Neuron (in vitro differentiated cells): ENCODE measurements around the gene GTF3C5.
"Not testable (repeated sequence)": the region's sequence is repeated elsewhere in the genome, so short reads cannot be mapped to it uniquely, and the experiment has no call there.

ENCODE experiments used
- H2AFZ ChIP-seq: one replicate; pipeline ENCODE4 v1.6.1; 2013; ENCODE audit warnings: low read depth, mild to moderate bottlenecking, inconsistent platforms, low read length, moderate library complexity
- H3K27me3 ChIP-seq: one replicate; pipeline ENCODE4 v1.6.1; 2013; ENCODE audit warnings: low read length; ENCODE audit not compliant: insufficient read depth
- H3K36me3 ChIP-seq: one replicate; pipeline ENCODE4 v1.6.1; 2013; ENCODE audit warnings: low read length; ENCODE audit not compliant: insufficient read depth
- H3K4me1 ChIP-seq: one replicate; pipeline ENCODE4 v1.6.1; 2013; ENCODE audit warnings: low read length; ENCODE audit not compliant: insufficient read depth
- H3K4me3 ChIP-seq: 2 replicates; pipeline ENCODE4 v1.5.1; 2013; ENCODE audit warnings: mild to moderate bottlenecking, low read length, moderate library complexity
- H3K9me3 ChIP-seq: one replicate; pipeline ENCODE4 v1.6.1; 2013; ENCODE audit warnings: low read length

The GTF3C5 gene

DNA sequence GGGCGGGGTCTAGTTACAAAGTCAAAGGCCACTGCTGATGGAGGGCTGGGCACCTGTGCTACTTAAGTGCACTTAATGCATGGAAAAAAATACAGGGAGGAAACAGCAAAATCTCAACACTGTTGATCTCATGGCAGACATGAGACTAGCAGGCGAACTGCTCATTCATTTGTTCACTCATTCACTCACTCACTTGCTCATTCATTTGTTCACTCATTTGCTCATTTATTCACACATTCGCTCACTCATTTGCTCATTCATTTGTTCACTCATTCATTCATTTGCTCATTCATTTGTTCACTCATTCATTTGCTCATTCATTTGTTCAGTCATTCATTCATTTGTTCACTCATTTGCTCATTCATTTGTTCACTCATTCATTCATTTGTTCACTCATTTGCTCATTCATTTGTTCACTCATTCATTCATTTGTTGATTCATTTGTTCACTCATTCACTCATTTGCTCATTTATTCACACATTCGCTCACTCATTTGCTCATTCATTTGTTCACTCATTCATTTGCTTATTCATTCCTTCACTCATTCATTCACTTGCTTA, 40.7 kb upstream of the GTF3C5 start:
- not testable (repeated sequence) for H3K4me3 ChIP-seq, H2AFZ ChIP-seq, H3K4me1 ChIP-seq, H3K9me3 ChIP-seq, H3K36me3 ChIP-seq
- peaks cover 39% of the 10 kb centered on the region for H3K27me3 ChIP-seq

DNA sequence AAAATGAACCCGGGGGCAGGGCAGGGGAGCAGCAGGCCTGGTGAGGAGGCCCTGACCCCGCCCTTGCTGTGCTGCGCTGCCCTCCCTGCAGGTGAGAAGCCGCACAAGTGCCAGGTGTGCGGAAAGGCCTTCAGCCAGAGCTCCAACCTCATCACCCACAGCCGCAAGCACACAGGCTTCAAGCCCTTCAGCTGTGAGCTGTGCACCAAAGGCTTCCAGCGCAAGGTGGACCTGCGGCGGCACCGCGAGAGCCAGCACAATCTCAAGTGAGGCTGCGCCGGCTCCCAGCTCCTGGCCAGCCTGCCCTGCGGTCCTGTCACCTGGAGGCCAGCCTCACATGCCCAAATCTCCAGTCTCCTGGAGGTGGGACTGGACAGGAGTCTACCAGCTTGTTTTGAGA, 40.0 kb upstream of the GTF3C5 start:
- H3K9me3 ChIP-seq, result no peaks in the 10 kb centered on the region
- H2AFZ ChIP-seq, result no peak overlapping the region
- no peaks in the 10 kb centered on the region for H3K36me3 ChIP-seq
- peaks cover 4% of the 10 kb centered on the region for H3K4me1 ChIP-seq
- peaks cover 38% of the 10 kb centered on the region for H3K27me3 ChIP-seq
- no peak overlapping the region for H3K4me3 ChIP-seq

DNA sequence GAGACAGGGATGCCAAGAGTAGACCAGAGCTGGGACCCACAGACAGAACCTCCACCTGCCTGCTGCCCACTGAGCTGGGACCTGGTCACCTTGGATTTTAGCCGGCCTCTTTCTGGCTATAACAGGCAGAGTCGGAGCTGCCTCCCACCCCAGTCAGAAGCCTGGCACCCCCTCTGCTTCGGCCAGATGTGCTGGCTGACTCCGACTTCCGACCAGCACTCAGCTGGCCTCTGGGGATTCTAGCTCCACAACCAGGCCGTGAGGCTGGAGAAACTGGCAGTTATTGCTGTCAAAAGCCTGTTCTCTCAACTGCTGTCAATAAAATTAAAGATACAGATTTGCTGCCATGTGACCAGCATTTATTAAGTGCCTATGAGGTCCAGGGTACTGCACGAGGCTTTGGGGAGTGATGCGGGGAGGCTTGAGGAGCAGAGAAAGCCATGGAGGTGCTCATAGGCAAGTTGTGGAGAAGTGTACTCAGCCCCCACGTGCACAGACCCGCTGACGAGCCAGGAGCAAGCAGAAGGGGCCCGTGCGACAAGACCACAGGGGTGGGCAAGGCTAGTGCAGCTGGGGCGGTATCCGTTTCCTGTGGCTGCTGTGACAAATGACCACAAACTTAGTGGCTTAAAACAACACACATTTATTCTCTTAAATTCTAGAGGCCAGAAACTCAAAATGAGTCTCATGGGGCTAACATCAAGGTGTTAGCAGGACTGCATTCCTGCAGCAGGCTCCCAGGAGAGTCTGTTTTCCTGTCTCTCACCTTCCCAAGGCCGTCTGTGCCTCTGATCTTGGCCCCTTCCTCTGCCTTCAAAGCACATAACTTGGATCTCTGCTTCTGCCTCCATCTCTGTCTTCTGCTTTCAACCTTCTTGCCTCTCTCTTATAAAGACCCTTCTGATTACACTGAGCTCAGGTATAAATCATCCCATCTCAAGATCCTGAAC, 39.2 kb upstream of the GTF3C5 start:
- no peak overlapping the region for H2AFZ ChIP-seq
- no peaks in the 10 kb centered on the region for H3K36me3 ChIP-seq
- H3K4me3 ChIP-seq, result no peak overlapping the region
- H3K9me3 ChIP-seq, result no peaks in the 10 kb centered on the region
- peaks cover 4% of the 10 kb centered on the region for H3K4me1 ChIP-seq
- peaks cover 41% of the 10 kb centered on the region for H3K27me3 ChIP-seq

DNA sequence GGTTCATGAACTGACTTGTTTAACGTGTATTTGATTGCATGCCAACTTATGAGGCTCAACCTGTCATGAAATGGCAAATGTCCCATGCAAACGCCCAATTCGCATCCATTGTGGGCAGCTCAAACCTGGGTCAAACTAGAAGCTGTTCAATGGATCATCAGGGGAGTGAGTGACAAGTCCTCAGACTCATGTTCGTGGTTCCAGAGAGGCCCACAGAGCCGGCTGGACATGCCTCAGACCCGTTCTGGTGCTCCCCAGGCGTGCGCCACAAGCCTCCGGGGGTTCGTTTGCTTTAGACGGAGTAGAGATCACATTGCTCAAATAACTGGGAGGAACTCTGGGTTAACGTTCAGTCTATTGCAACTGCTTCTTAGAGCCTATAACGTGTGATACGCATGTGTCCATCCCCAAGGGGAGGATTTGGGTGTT, 37.3 kb upstream of the GTF3C5 start:
- H3K27me3 ChIP-seq, result peaks cover 31% of the 10 kb centered on the region
- peaks cover 4% of the 10 kb centered on the region for H3K4me1 ChIP-seq
- no peaks in the 10 kb centered on the region for H3K36me3 ChIP-seq
- no peak overlapping the region for H2AFZ ChIP-seq
- H3K9me3 ChIP-seq, result no peaks in the 10 kb centered on the region
- H3K4me3 ChIP-seq, result no peak overlapping the region

DNA sequence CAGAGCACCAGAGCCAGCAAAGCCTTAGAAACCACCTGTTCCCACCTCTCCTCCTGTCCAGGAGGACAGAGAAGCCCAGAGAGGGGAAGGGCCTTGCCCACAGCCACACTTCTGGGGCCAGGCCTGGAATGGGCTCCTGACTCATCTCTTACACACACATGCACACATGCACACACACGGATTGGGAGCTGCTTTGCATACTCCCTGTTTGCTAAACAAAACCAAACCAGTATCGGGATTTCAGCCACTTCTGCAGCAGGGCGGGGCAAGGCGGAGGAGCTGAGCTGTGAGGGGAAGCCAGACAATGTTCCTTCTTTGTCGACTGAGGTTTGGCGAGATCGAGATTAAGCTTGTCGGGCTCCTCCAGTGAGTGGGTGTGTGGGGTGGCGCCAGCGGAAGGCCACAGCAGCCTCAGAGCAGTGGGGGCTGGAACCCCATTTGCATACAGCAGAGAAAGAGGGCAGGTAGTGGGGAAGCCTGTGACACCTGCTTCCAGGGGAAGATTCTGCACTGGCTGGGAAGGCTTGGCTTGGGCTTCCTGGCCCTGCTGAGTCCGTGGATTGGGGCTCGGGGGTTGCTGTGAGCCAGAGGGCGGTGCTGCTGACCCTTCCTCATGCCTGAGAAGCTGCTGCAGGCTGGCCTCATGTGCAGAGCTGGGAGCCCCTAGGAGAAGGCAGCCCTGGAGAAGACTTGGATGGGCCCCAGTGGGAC, 36.2 kb upstream of the GTF3C5 start:
- no peaks in the 10 kb centered on the region for H3K9me3 ChIP-seq
- H3K4me1 ChIP-seq, result peaks cover 4% of the 10 kb centered on the region
- H3K27me3 ChIP-seq, result peaks cover 40% of the 10 kb centered on the region
- H3K36me3 ChIP-seq, result no peaks in the 10 kb centered on the region
- no peak overlapping the region for H3K4me3 ChIP-seq
- H2AFZ ChIP-seq, result no peak overlapping the region

DNA sequence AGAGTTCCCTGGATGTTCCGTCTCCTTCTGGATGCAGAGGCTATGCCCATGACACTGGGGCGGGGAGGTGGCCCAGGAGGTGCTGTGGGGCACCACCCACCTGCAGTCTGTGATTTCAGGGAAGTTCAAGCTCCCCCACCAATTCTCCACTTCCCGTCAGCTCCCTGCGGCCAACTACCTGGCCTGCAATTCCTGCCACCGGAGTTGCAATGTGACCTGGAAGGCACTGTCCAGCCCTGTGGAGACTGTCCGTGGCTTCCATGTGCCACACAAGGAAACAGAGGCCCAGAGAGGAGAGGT, 35.7 kb upstream of the GTF3C5 start:
- Histone ChIP-seq H3K36me3 (no peaks in the 10 kb centered on the region), H3K4me1 (peaks cover 4% of the 10 kb centered on the region), H3K9me3 (no peaks in the 10 kb centered on the region), H2AFZ (no peak overlapping the region), H3K27me3 (peaks cover 45% of the 10 kb centered on the region), H3K4me3 (no peak overlapping the region)

DNA sequence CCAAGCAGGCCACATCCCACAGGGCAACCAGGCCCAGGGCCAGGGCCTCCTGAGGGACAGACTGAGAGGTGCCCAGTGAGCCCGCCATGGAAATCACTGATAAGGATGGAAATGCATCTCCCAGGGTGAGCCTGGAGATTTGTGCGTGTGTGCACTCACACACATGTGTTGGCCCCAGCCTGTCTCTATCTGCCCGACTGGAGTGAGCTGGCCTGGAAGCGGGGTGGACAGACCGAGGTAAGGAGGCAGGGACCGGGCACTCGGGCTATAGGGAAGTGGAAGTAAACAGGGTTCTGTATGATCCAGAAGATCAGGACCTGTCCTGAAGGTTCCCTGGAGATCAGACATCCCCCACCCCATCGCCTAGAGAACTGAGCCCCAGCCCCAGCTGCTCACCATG, 34.9 kb upstream of the GTF3C5 start:
- no peaks in the 10 kb centered on the region for H3K36me3 ChIP-seq
- no peak overlapping the region for H2AFZ ChIP-seq
- peaks cover 49% of the 10 kb centered on the region for H3K27me3 ChIP-seq
- H3K9me3 ChIP-seq, result no peaks in the 10 kb centered on the region
- H3K4me1 ChIP-seq, result peaks cover 4% of the 10 kb centered on the region
- H3K4me3 ChIP-seq, result no peak overlapping the region

DNA sequence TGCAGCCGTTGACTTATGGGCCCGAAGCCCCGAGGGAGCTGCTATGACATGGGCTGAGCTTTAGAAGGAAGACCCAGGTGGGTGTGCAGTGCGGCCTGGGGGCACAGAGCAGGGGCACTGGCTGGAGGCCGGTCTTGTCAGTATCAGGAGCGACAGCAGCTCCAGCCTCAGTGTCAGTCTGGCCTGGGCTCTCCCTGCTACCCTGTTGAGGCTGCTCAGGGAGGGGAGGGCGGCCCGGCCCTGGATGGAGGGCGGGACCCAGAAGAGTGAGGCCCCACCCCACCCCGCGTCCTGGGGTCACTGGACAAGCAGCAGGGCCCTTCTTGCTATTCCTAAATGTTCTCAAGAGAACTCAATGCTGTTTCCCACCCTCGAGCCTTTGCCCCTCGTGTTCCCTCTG, 34.3 kb upstream of the GTF3C5 start:
- no peak overlapping the region for H3K4me3 ChIP-seq
- H3K27me3 ChIP-seq, result peaks cover 47% of the 10 kb centered on the region
- H3K4me1 ChIP-seq, result peaks cover 4% of the 10 kb centered on the region
- H2AFZ ChIP-seq, result no peak overlapping the region
- H3K36me3 ChIP-seq, result no peaks in the 10 kb centered on the region
- H3K9me3 ChIP-seq, result no peaks in the 10 kb centered on the region

DNA sequence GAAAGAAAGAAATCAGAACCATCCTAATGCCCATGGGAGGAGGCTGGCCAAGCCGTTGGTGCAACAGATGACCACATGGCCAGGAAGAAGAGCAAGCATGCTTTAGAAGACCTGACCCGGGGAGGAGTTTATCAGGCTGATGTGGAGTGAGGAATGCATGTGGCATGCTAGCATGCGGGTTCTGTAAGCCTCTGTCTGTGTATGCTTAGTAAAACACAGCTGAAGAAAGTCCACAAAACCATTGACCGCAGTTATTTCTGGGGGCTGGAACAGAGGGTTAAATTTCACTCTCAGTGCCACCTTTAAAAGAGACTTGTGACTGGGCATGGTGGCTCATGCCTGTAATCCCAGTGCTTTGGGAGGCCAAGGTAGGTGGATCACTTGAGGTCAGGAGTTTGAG, 33.2 kb upstream of the GTF3C5 start:
- Histone ChIP-seq H3K27me3 (peaks cover 52% of the 10 kb centered on the region), H3K4me1 (peaks cover 4% of the 10 kb centered on the region), H3K4me3 (no peak overlapping the region), H2AFZ (no peak overlapping the region), H3K36me3 (no peaks in the 10 kb centered on the region), H3K9me3 (no peaks in the 10 kb centered on the region)

DNA sequence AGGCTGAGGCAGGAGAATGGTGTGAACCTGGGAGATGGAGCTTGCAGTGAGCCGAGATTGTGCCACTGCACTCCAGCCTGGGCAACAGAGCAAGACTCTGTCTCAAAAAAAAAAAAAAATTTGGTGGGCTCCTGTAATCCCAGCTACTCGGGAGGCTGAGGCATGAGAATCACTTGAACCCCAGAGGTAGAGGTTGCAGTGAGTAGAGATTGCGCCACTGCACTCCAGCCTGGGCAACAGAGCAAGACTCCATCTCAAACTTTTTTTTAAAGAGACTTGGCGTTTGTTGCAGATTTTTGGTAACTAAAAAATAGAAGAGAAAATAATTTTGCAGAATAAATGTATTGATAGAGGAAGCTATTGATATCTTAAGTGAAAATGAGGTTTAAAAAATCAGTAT, 32.6 kb upstream of the GTF3C5 start:
- H3K36me3 ChIP-seq, H3K9me3 ChIP-seq, H2AFZ ChIP-seq, H3K4me3 ChIP-seq, H3K4me1 ChIP-seq: not testable (repeated sequence)
- H3K27me3 ChIP-seq, result peaks cover 57% of the 10 kb centered on the region

DNA sequence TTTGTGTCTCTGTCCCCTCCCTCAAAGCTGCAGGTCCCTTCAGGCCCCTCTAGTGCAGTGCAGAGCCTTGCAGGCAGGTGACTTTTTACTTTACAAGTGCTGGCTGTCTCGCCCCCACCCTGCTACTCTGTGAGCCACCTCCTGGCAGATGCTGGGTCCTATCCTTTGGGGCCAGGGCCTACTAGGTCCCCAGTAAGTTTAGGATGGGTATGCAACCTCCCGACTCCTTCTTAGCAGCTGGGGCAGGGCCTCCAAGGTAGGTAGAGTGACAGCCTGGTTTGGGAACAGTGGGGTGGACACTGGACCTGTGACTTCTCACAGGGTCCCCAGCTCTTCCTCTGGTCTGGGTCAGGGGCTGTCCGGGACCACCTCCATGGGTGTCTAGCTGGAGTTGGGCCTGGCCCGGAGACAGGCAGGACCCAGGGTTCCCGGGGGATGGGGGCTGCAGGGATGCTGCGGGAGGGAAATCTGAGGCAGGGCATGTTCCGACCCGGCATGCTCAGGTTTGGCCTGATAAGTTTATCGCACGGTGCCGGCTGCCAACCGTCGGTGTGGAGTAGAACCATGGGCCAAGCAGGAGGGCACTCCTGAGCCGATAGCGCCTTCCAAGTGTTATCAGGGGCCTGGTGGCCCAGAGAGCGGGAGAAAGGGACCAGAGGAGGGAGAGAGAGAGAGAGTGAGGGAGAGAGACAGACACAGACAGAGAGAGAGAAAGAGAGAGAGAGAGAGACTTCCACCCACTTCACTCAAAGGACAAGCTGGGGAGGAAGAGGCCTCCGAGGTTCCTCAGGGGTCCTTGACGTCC, 31.8 kb upstream of the GTF3C5 start:
- Histone ChIP-seq H3K27me3 (peaks cover 58% of the 10 kb centered on the region), H3K9me3 (no peaks in the 10 kb centered on the region)

DNA sequence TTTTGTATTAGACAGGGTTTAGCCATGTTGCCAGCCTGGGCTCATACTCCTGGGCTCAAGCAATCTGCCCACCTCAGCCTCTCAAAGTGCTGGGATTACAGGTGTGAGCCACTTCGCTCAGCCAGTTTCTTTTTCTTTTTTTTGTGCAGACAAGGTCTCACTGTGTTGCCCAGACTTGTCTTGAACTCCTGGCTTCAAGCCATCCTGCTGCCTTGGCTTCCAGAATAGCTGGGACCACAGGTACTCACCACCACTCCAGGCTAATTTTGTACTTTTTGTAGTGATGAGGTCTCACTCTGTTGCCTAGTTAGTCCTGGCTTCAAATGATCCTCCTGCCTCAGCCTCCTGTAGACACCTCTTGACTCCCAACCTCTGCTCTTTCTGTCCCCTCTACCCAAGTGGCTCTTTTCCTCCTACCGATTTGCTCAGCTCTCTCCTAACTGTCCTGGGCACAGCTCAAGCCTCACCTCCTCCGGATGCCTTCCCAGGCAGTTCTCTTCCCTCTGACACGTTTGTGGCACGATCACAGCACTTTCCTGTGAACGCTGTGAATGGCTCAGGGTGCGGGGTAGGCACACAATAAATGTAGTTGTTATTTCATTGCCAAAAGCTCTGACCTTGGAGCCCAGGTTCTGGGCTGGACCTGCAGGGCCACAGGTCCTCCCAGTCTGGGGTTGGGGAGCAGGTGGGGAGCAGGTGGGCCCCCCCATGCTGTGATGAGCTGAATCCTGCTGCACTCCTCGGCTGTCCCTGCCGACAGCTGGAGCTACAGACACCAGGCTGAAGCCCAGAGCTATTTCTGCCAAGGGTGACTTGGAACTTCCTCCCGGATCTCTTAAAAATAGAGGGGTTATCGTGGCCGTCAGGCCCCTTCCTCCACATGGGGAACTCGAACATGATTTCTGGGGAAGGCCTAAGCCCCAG, 28.4 kb upstream of the GTF3C5 start:
- H3K4me3 ChIP-seq, result no peak overlapping the region
- peaks cover 34% of the 10 kb centered on the region for H3K27me3 ChIP-seq
- H2AFZ ChIP-seq, result no peak overlapping the region
- no peaks in the 10 kb centered on the region for H3K36me3 ChIP-seq
- peaks cover 23% of the 10 kb centered on the region for H3K4me1 ChIP-seq
- no peaks in the 10 kb centered on the region for H3K9me3 ChIP-seq

More for the DNA sequence above, 31.8 kb upstream of the GTF3C5 start:
- H2AFZ ChIP-seq, result no peak overlapping the region
- H3K36me3 ChIP-seq, result no peaks in the 10 kb centered on the region
- peaks cover 15% of the 10 kb centered on the region for H3K4me1 ChIP-seq
- H3K4me3 ChIP-seq, result no peak overlapping the region
